ENCODE measurements around the gene STYK1. TPM values are rescaled to one million over a fixed set of nuclear protein-coding genes. Genes with fewer than 3 reads are reported as not detected.
"Not testable (repeated sequence)": the region's sequence is repeated elsewhere in the genome, so short reads cannot be mapped to it uniquely, and the experiment has no call there.

The STYK1 gene
- total RNA-seq, 4 donors from 2014 or later, result 0.32 to 0.56 TPM; not detected in 2

DNA sequence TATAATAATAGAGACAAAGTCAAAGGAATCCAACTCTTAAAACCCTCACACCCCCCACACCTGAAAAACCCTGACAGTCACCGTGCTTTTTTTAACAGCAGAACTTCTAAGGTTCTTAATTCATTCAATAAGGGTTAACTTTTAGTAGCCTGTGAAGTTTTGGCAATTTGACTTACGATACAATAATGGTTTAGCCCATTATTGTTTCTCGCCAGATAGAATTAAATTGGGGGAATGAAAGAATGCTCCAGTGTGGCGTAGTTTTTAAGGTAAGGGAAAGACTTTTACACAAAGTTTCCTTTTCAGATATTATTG is 59.8 kb downstream of the STYK1 start:
- TF ChIP-seq, protein P1, sequence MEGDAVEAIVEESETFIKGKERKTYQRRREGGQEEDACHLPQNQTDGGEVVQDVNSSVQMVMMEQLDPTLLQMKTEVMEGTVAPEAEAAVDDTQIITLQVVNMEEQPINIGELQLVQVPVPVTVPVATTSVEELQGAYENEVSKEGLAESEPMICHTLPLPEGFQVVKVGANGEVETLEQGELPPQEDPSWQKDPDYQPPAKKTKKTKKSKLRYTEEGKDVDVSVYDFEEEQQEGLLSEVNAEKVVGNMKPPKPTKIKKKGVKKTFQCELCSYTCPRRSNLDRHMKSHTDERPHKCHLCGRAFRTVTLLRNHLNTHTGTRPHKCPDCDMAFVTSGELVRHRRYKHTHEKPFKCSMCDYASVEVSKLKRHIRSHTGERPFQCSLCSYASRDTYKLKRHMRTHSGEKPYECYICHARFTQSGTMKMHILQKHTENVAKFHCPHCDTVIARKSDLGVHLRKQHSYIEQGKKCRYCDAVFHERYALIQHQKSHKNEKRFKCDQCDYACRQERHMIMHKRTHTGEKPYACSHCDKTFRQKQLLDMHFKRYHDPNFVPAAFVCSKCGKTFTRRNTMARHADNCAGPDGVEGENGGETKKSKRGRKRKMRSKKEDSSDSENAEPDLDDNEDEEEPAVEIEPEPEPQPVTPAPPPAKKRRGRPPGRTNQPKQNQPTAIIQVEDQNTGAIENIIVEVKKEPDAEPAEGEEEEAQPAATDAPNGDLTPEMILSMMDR (IDR thresholded peaks at IDR 0.05), result no peak
- ATAC-seq (ENCODE audit: low FRiP score), result no peak

DNA sequence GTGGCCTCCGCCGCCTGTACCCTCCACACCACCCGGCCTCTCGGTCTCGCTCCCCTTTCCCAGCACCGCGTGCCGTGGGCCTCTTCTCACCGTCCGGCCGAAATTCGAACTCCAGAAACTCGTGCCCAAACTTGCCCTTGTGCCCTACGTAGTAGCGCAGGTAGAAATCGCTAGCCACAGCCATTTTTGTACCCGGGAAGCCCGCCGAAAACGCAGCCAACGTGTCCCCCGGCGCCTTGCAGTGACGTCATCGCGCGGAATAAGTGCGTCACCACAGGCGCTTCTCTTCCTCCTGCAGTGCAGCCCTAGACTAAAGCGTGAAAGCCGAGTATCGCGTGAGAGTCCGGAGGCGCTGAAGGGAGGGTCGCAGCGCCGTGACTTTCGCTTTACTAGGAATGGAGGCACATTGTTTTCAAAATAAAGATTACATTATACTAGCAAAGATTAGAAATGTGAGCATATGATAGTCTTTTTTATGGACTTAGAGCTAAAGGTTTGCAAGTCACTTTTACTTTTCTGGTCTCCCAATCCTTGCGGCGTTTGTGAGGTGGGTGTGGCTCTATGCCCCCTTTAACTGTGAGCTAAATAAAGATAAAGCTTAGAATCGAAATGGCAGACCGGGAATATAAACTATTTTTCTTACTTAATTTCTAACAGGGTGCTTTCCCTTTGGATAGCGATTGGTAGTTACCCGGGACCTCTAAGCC is 60.4 kb downstream of the STYK1 start, which contains the start of gene MAGOHB:
MAGOHB (minus strand) TSS at position 261 of the 707 bp plus-strand sequence; CDS start at position 184, 77 bp downstream.
- DNase-seq (ENCODE audit: low spot score) (peak; percentile 98), ATAC-seq (ENCODE audit: low FRiP score) (peak; percentile 97)
- TF ChIP-seq, protein P1 (IDR thresholded peaks at IDR 0.05), result no peak

More for the DNA sequence above, 59.8 kb downstream of the STYK1 start:
- no peak for DNase-seq (ENCODE audit: low spot score)

DNA sequence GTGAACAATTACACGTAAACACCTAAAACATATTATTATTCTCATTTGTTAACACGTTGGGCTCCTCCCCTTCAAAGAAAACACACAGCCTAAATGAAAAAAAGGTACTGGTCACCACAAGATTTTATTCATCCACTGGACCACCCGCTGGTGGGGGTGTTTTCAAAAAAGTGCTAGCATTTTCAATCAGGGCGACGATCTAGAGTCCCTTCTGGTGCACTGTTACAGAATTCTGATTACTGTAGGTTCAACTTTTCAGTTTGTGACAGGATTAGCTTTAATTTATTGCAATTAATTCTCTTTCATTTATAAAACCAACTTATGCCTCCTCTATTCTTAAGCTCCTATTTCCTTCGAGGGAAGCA is 60.9 kb downstream of the STYK1 start:
- TF ChIP-seq, protein P1 (IDR thresholded peaks at IDR 0.05), result no peak
- ATAC-seq (ENCODE audit: low FRiP score) (peak; percentile 5), DNase-seq (ENCODE audit: low spot score) (no peak)

DNA sequence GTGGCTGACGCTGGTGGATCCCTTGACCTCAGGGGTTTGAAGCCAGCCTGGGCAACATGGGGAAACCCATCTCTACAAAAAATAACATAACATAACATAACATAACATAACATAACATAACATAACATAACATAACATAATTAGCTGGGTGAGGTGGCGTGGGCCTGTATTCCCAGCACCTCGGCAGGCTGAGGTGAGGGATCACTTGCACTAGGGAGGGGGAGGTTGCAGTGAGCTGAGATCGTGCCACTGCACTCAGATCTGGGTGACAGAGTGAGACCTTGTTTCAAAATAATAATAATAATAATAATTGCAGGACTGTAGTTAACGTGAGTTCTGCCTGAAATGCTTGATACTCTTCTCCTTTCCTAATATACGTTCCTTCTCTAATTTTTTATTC is 61.7 kb downstream of the STYK1 start:
- no peak for ATAC-seq (ENCODE audit: low FRiP score)
- TF ChIP-seq, protein P1 (IDR thresholded peaks at IDR 0.05), result no peak
- DNase-seq (ENCODE audit: low spot score), result no peak

DNA sequence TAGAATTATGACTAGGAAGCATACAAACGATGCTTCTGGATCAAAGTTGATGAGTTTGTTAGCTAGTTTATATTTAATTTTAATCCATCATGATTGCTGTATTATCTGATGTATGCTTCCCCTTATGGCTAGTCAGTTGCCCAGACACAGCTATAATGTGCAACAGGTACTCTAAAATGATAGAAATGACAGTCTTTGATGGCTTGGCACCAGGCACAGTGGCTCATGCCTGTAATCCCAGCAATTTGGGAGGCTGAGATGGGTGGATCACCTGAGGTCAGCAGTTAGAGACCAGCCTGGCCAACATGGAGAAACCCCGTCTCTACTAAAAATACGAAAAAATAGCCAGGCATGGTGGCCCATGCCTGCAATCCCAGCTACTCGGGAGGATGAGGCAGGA is 62.6 kb downstream of the STYK1 start:
- not testable (repeated sequence) for ATAC-seq (ENCODE audit: low FRiP score); DNase-seq (ENCODE audit: low spot score)

DNA sequence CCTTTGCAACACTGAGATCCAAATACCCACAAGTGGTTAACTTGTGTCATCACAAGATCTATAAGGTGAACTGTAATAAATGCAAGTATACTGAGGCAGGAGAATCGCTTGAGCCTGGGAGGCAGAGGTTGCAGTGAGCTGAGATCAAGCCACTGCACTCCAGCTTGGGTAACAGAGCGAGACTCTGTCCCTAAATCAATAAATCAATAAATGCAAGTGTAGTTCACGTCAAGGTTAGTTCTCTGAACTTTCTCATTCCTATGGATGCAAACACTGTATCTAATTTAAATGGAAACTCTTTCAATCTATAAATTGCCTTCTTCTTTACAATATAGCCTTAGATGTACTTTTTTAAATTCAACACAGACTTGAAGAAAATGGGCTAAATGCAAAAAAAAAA is 63.7 kb downstream of the STYK1 start:
- no peak for DNase-seq (ENCODE audit: low spot score)
- TF ChIP-seq, protein P1 (IDR thresholded peaks at IDR 0.05), result no peak
- no peak for ATAC-seq (ENCODE audit: low FRiP score)

DNA sequence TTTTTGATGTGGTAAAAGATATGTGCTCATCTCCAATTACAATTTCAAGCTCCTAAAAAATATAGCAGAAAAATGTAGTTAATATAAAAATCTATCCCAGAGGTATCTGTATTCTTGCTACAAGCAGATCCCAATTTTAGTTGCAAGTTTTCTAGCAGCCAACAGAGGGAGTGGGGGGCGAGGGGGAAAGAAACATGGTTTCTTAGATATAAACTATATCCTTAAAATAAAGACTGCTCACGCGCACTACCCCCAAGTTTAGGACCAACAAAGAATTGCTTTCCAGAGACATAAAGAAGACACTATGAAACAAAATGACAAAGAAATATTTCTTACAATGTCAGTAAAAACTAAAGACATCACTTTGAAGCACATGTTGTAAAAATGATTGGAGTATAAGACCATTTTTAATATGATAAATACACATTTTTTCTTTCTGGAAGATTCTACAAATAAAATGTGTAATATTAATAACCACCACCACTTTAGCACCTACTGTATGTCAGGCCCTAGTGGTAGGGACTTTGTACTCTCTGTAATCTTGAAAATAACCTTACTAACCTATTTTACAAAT is 65.9 kb downstream of the STYK1 start:
- TF ChIP-seq, protein P1 (IDR thresholded peaks at IDR 0.05), result no peak

More for the DNA sequence above, 65.9 kb downstream of the STYK1 start:
- DNase-seq (ENCODE audit: low spot score), result no peak
- no peak for ATAC-seq (ENCODE audit: low FRiP score)

Data from omental fat pad (tissue), 4 donors.